Trophoblast cell (in vitro differentiated cells and primary cell): ENCODE data around the gene BMPER.

Source experiments
- DNase-seq, 2 donors: peaks; one replicate each; pipeline ENCODE4 v3.0.0-alpha.2; 2016
- H2AFZ ChIP-seq: 2 replicates; pipeline ENCODE4 v1.6.1; 2013; ENCODE audit warnings: low read length, moderate library complexity, mild to moderate bottlenecking; ENCODE audit not compliant: insufficient read depth, poor library complexity
- H2AK5ac ChIP-seq: 2 replicates; pipeline ENCODE4 v1.6.1; 2013; ENCODE audit warnings: mild to moderate bottlenecking, low read length
- H2BK120ac ChIP-seq: 2 replicates; pipeline ENCODE4 v1.6.1; 2013; ENCODE audit warnings: low read length, mild to moderate bottlenecking, moderate library complexity; ENCODE audit not compliant: insufficient read depth, poor library complexity
- H2BK12ac ChIP-seq: 2 replicates; pipeline ENCODE4 v1.6.1; 2013; ENCODE audit warnings: mild to moderate bottlenecking, low read length, moderate library complexity
- H2BK5ac ChIP-seq: 2 replicates; pipeline ENCODE4 v1.6.1; 2013; ENCODE audit warnings: low read length, low read depth, moderate library complexity, mild to moderate bottlenecking; ENCODE audit not compliant: poor library complexity
- H3K14ac ChIP-seq: 2 replicates; pipeline ENCODE4 v1.6.1; 2013; ENCODE audit warnings: mild to moderate bottlenecking, low read length
- H3K18ac ChIP-seq: 2 replicates; pipeline ENCODE4 v1.6.1; 2013; ENCODE audit warnings: mild to moderate bottlenecking, low read length
- H3K23ac ChIP-seq: 2 replicates; pipeline ENCODE4 v1.6.1; 2013; ENCODE audit warnings: low read length
- H3K27ac ChIP-seq: 2 replicates; pipeline ENCODE4 v1.5.1; 2013; ENCODE audit warnings: low read depth, mild to moderate bottlenecking, inconsistent platforms, low read length, moderate library complexity
- H3K27me3 ChIP-seq: 2 replicates; pipeline ENCODE4 v1.6.1; 2013; ENCODE audit warnings: inconsistent platforms, mild to moderate bottlenecking, low read length, moderate library complexity; ENCODE audit not compliant: insufficient read depth
- H3K36me3 ChIP-seq, 2 experiments: 1 replicate in 1 of 2; 2 replicates in 1 of 2; pipeline ENCODE4 v1.6.1; 2013; ENCODE audit warnings: low read length in 2 of 2, mild to moderate bottlenecking in 2 of 2, moderate library complexity in 1 of 2; ENCODE audit not compliant: insufficient read depth in 2 of 2, control insufficient read depth in 1 of 2
- H3K4ac ChIP-seq: 2 replicates; pipeline ENCODE4 v1.6.1; 2013; ENCODE audit warnings: low read depth, mild to moderate bottlenecking, low read length, moderate library complexity
- H3K4me1 ChIP-seq, 2 experiments: 1 replicate in 1 of 2; 2 replicates in 1 of 2; pipeline ENCODE4 v1.6.1; 2013; ENCODE audit warnings: low read length in 2 of 2, mild to moderate bottlenecking in 2 of 2, moderate library complexity in 1 of 2; ENCODE audit not compliant: insufficient read depth in 2 of 2, control insufficient read depth in 1 of 2
- H3K4me2 ChIP-seq: 2 replicates; pipeline ENCODE4 v1.6.1; 2013; ENCODE audit warnings: inconsistent platforms, mild to moderate bottlenecking, low read length, moderate library complexity
- H3K4me3 ChIP-seq: 2 replicates; pipeline ENCODE4 v1.5.1; 2013; ENCODE audit warnings: mild to moderate bottlenecking, low read depth, low read length, inconsistent platforms
- H3K79me1 ChIP-seq: one replicate; pipeline ENCODE4 v1.6.1; 2013; ENCODE audit warnings: low read length
- H3K79me2 ChIP-seq: 2 replicates; pipeline ENCODE4 v1.6.1; 2013; ENCODE audit warnings: low read length, mild to moderate bottlenecking; ENCODE audit not compliant: control insufficient read depth, insufficient read depth, poor library complexity
- H3K9ac ChIP-seq: 2 replicates; pipeline ENCODE4 v1.6.1; 2013; ENCODE audit warnings: mild to moderate bottlenecking, low read length
- H3K9me3 ChIP-seq: 2 replicates; pipeline ENCODE4 v1.6.1; 2013; ENCODE audit warnings: low read depth, mild to moderate bottlenecking, control low read depth, inconsistent platforms, low read length; ENCODE audit not compliant: insufficient read depth
- H4K12ac ChIP-seq: 2 replicates; pipeline ENCODE4 v1.6.1; 2013; ENCODE audit warnings: low read depth, mild to moderate bottlenecking, low read length, moderate library complexity
- H4K8ac ChIP-seq: 2 replicates; pipeline ENCODE4 v1.6.1; 2013; ENCODE audit warnings: low read depth, mild to moderate bottlenecking, low read length, moderate library complexity
- H4K91ac ChIP-seq: one replicate; pipeline ENCODE4 v1.6.1; 2013; ENCODE audit warnings: low read depth, mild to moderate bottlenecking, low read length, moderate library complexity
- WGBS: extraction: QIAGEN DNeasy Blood & Tissue Kit; methylation state at CpG from one replicate; pipeline ENCODE4 v1.1.7; 2013; ENCODE audit warnings: missing lambda C conversion rate; ENCODE audit not compliant: insufficient read length, insufficient coverage; ENCODE audit errors: extremely low coverage; 5-methylcytosine and 5-hydroxymethylcytosine counted together

BMPER gene

DNA sequence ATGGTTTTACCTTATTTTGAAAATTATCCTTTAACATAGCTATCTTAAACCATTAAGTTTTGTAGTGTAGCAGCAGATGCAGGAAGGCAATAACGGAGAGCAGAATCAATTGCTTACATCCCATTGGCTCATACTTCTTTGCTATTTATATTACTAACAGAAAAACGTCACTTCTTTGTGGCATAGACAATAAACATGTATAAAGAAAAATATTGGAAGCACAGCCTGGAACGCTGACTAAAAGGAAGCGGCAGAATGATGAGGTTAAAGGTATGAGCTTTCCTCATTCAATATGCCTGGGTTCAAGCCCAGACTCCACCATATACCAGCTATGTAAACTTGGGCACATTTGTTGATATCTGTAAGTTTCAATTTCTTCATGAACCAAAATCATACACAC lies 24.0 kb upstream of the BMPER start:
- no CpG with 5 or more reads among the region's 4 CpGs for WGBS
- no peak for DNase-seq

DNA sequence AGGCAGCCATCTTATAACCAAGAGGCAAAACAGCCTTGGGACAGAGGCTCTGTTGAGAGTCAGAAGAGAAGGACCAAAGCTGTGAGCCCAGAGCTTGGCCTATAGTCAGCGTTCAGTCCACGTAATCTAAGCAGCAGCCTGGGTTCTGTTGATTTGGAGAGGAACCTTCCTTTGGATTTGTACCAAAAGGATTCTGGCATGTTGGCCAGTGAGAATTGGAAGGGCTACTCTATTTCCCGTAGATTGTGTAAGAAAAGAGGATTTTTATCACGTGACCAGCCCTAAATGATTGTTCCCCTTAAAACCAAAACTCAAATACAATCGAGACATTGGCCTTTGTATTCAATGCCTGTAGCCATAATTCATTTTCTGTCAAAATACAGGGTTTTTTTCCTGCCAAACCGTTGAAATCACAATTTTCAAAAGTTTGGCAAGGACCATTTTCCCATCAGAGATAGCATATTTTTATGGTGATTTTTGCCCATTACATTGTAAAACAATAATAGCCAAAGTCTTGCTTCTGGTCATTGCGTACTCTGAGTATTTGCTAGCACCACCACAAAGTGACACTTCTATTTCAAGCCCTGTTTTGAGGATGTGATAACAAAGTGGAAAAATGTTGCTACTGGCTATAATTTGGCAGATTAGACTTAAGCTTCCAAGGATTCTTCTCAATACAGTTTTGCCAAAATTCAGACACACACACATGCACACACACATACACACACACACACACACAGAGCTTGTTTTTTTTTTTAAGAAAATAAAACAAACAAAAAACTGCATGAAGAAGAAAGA lies 23.1 kb upstream of the BMPER start:
- WGBS = no CpG with 5 or more reads among the region's 7 CpGs

More for the DNA sequence above, 24.0 kb upstream of the BMPER start:
- no peak overlapping the region for H3K4me3 ChIP-seq
- H2AK5ac ChIP-seq = no peak overlapping the region
- no peaks in the 10 kb centered on the region for H3K27me3 ChIP-seq
- no peak overlapping the region for H3K23ac ChIP-seq
- no peak overlapping the region for H3K14ac ChIP-seq
- no peak overlapping the region for H3K4ac ChIP-seq
- no peaks in the 10 kb centered on the region for H3K79me1 ChIP-seq
- H2BK5ac ChIP-seq = no peak overlapping the region
- H2BK120ac ChIP-seq = no peak overlapping the region
- no peaks in the 10 kb centered on the region for H3K79me2 ChIP-seq
- no peaks in the 10 kb centered on the region for H3K9me3 ChIP-seq
- H4K91ac ChIP-seq = no peak overlapping the region
- H3K18ac ChIP-seq = no peak overlapping the region
- H4K12ac ChIP-seq = no peak overlapping the region
- H3K36me3 ChIP-seq = no peaks in the 10 kb centered on the region
- no peak overlapping the region for H2BK12ac ChIP-seq
- no peak overlapping the region for H2AFZ ChIP-seq
- H3K4me1 ChIP-seq = peaks cover 9 to 11% of the 10 kb centered on the region in 2 experiments
- H4K8ac ChIP-seq = no peak overlapping the region
- no peak overlapping the region for H3K9ac ChIP-seq
- H3K4me2 ChIP-seq = no peak overlapping the region
- no peak overlapping the region for H3K27ac ChIP-seq

DNA sequence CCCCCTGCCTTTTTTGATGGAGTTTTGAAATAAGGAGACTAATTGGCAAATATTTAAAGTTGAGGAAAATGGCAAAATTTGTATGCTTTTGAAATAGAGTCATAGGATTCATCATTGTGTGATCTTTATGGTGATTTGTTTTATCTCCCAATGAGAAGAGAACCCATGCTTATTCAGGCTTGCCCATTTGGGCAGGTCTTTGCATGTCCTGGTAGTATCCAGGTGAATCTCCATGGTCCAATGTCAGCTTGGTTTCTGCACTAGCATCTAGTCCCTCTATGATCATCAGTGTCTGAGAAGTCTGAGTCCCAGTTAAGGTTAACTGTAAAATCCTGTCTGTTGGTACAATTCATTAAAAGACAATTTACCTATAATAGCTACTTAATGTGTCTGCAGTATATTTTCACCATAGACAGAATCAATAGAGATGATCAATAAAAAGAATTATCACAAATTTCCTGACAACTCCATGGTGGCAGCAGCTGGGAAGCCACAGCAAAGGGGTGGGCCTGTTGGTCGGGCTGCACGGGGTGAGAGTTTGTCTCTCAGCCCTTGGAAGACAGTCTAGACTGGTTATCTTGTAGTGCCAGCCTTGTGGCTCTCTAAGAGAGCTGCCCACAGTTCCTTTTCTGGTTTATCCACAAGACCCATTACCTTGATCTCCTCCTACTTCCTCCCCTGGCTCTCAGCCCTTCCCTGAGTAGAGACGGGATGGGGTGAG lies 22.2 kb upstream of the BMPER start:
- WGBS = no CpG with 5 or more reads among the region's 3 CpGs
- Histone ChIP-seq H3K36me3 (no peaks in the 10 kb centered on the region), H3K27me3 (no peaks in the 10 kb centered on the region), H3K27ac (no peak overlapping the region), H3K9ac (no peak overlapping the region), H3K4me2 (no peak overlapping the region), H2AK5ac (no peak overlapping the region), H3K79me1 (peaks cover 3% of the 10 kb centered on the region), H3K4me3 (no peak overlapping the region), H4K12ac (no peak overlapping the region), H2AFZ (no peak overlapping the region), H2BK120ac (no peak overlapping the region), H3K79me2 (no peaks in the 10 kb centered on the region), H3K9me3 (no peaks in the 10 kb centered on the region), H4K8ac (no peak overlapping the region), H2BK12ac (no peak overlapping the region), H3K23ac (no peak overlapping the region), H3K4ac (no peak overlapping the region), H3K4me1 (peaks cover 14 to 22% of the 10 kb centered on the region in 2 experiments), H3K14ac (no peak overlapping the region), H2BK5ac (no peak overlapping the region), H3K18ac (no peak overlapping the region), H4K91ac (no peak overlapping the region)
- no peak for DNase-seq

More for the DNA sequence above, 23.1 kb upstream of the BMPER start:
- Histone ChIP-seq H2AFZ (no peak overlapping the region), H4K91ac (no peak overlapping the region), H2BK12ac (no peak overlapping the region), H3K4me3 (no peak overlapping the region), H3K4me1 (peaks cover 9 to 13% of the 10 kb centered on the region in 2 experiments), H3K27me3 (no peaks in the 10 kb centered on the region), H3K9ac (no peak overlapping the region), H4K8ac (no peak overlapping the region), H2BK120ac (no peak overlapping the region), H2AK5ac (no peak overlapping the region), H3K9me3 (no peaks in the 10 kb centered on the region), H3K79me2 (no peaks in the 10 kb centered on the region), H4K12ac (no peak overlapping the region), H3K4ac (no peak overlapping the region), H2BK5ac (no peak overlapping the region), H3K4me2 (no peak overlapping the region), H3K36me3 (no peaks in the 10 kb centered on the region), H3K14ac (no peak overlapping the region), H3K27ac (no peak overlapping the region), H3K23ac (no peak overlapping the region), H3K18ac (no peak overlapping the region), H3K79me1 (no peaks in the 10 kb centered on the region)
- no peak for DNase-seq

DNA sequence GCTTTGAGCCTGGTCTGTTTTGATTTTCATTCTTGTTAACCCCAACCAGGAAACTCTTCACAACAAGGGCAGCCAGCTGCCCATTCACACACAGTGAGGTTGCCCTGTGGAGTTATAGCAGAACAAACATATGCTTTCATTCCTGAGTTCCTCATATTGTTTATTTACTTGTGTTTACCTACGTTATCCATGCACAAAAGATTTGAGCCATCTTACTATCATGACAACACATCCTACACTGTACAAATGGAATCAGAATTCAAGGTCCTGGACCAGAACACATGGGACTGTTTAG lies 21.7 kb upstream of the BMPER start:
- no peaks in the 10 kb centered on the region for H3K27me3 ChIP-seq
- no peak overlapping the region for H4K91ac ChIP-seq
- no peak overlapping the region for H3K18ac ChIP-seq
- peaks cover 14 to 22% of the 10 kb centered on the region in 2 experiments for H3K4me1 ChIP-seq
- no peak overlapping the region for H4K12ac ChIP-seq
- H3K79me2 ChIP-seq = no peaks in the 10 kb centered on the region
- no peak for DNase-seq
- H3K4ac ChIP-seq = no peak overlapping the region
- no peaks in the 10 kb centered on the region for H3K9me3 ChIP-seq
- no peak overlapping the region for H2BK120ac ChIP-seq
- no peak overlapping the region for H3K27ac ChIP-seq
- H2BK5ac ChIP-seq = no peak overlapping the region
- peaks cover 3% of the 10 kb centered on the region for H3K79me1 ChIP-seq
- no peaks in the 10 kb centered on the region for H3K36me3 ChIP-seq
- H3K23ac ChIP-seq = no peak overlapping the region
- H3K14ac ChIP-seq = no peak overlapping the region
- no peak overlapping the region for H4K8ac ChIP-seq
- no peak overlapping the region for H3K4me3 ChIP-seq
- H3K9ac ChIP-seq = no peak overlapping the region
- no peak overlapping the region for H2AK5ac ChIP-seq
- no peak overlapping the region for H2AFZ ChIP-seq
- no CpG with 5 or more reads among the region's 1 CpG for WGBS
- H2BK12ac ChIP-seq = no peak overlapping the region
- no peak overlapping the region for H3K4me2 ChIP-seq
